Brain microvascular endothelial cell (primary cell): Measurements from ENCODE around the gene CBLB.
A peak's percentile ranks its signal among the peaks of the same experiment; 100 is the strongest.

Experiments used
- DNase-seq: peaks from one replicate; pipeline ENCODE4 v3.0.0-alpha.2; 2020
- H3K27ac ChIP-seq: fragments of 250-450 bp; sonication (Bioruptor Pico); 2 replicates; pipeline ENCODE4 v1.5.1; 2020; ENCODE audit warnings: mild to moderate bottlenecking, moderate library complexity
- H3K27me3 ChIP-seq: fragments of 250-450 bp; sonication (Bioruptor Pico); replicated peaks from 2 replicates; pipeline ENCODE4 v1.5.1; 2020; ENCODE audit warnings: mild to moderate bottlenecking
- H3K36me3 ChIP-seq: fragments of 250-450 bp; sonication (Bioruptor Pico); replicated peaks from 2 replicates; pipeline ENCODE4 v1.5.1; 2020; ENCODE audit warnings: mild to moderate bottlenecking
- H3K4me3 ChIP-seq: 2 replicates; pipeline ENCODE4 v1.5.1; 2011; ENCODE audit warnings: low read depth, mild to moderate bottlenecking, control low read depth, low read length, moderate library complexity
- in situ Hi-C: cut with HindIII; loops from 2 replicates; pipeline ENCODE4 v1.10.0; 2017; ENCODE audit warnings: low sequenced_read_pairs, low pct_ligation_motif_present
- TF ChIP-seq, protein P1 (sequence below): IDR thresholded peaks from 2 replicates; pipeline ENCODE4 v1.5.1; 2011; ENCODE audit warnings: low read depth, mild to moderate bottlenecking, moderate library complexity, low read length, control low read depth, inconsistent platforms; ENCODE audit errors: missing control alignments

The CBLB gene

GRCh38 chr3:105880681-105881290, 12.0 kb upstream of the CBLB start:
- DNase-seq = no peak
- TF ChIP-seq, protein P1, sequence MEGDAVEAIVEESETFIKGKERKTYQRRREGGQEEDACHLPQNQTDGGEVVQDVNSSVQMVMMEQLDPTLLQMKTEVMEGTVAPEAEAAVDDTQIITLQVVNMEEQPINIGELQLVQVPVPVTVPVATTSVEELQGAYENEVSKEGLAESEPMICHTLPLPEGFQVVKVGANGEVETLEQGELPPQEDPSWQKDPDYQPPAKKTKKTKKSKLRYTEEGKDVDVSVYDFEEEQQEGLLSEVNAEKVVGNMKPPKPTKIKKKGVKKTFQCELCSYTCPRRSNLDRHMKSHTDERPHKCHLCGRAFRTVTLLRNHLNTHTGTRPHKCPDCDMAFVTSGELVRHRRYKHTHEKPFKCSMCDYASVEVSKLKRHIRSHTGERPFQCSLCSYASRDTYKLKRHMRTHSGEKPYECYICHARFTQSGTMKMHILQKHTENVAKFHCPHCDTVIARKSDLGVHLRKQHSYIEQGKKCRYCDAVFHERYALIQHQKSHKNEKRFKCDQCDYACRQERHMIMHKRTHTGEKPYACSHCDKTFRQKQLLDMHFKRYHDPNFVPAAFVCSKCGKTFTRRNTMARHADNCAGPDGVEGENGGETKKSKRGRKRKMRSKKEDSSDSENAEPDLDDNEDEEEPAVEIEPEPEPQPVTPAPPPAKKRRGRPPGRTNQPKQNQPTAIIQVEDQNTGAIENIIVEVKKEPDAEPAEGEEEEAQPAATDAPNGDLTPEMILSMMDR = no peak
- in situ Hi-C loops = no loop called here
- Histone ChIP-seq H3K27me3 (no peaks in the 10 kb centered on the region), H3K27ac (no peak overlapping the region), H3K4me3 (no peak overlapping the region), H3K36me3 (no peaks in the 10 kb centered on the region)

- H3K27ac ChIP-seq = no peak overlapping the region
- in situ Hi-C loops = no loop called here
- TF ChIP-seq, protein P1 = no peak
- no peak for DNase-seq
- no peaks in the 10 kb centered on the region for H3K36me3 ChIP-seq
- H3K27me3 ChIP-seq = no peaks in the 10 kb centered on the region
- no peak overlapping the region for H3K4me3 ChIP-seq
These were observed 9.2 kb upstream of the CBLB start for GRCh38 chr3:105878061-105878460.

GRCh38 chr3:105877336-105877910, 8.6 kb upstream of the CBLB start:
- H3K36me3 ChIP-seq = no peaks in the 10 kb centered on the region
- TF ChIP-seq, protein P1 = no peak
- DNase-seq = no peak
- H3K4me3 ChIP-seq = no peak overlapping the region
- in situ Hi-C loops = no loop called here
- H3K27me3 ChIP-seq = no peaks in the 10 kb centered on the region
- H3K27ac ChIP-seq = no peak overlapping the region

DNA sequence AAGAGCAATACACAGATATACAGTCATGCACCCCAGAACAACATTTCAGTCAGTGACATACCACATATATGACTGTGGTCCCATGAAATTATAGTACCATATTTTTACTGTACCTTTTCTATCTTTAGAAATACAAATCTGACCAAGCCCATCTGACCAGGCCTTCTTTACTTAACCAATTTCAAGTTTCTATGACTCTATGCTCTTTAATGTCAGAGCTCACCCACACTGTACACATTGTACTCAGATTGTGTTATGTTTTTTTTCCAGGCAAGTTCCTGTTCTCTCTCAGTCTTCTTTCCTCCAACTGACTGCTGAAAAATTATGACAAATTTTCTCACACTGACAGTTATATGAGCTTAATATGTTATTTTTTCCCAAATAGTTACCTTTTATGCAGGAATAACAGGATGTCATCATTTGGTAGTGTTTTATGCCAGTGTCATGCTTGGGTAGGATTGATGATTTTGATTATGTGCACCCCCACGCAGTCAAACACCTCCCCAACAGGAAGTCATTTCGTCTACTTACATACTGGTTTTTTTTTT, 8.0 kb upstream of the CBLB start:
- no peaks in the 10 kb centered on the region for H3K27me3 ChIP-seq
- DNase-seq = no peak
- H3K36me3 ChIP-seq = no peaks in the 10 kb centered on the region
- in situ Hi-C loops = no loop called here
- no peak overlapping the region for H3K4me3 ChIP-seq
- TF ChIP-seq, protein P1 = no peak
- no peak overlapping the region for H3K27ac ChIP-seq

DNA sequence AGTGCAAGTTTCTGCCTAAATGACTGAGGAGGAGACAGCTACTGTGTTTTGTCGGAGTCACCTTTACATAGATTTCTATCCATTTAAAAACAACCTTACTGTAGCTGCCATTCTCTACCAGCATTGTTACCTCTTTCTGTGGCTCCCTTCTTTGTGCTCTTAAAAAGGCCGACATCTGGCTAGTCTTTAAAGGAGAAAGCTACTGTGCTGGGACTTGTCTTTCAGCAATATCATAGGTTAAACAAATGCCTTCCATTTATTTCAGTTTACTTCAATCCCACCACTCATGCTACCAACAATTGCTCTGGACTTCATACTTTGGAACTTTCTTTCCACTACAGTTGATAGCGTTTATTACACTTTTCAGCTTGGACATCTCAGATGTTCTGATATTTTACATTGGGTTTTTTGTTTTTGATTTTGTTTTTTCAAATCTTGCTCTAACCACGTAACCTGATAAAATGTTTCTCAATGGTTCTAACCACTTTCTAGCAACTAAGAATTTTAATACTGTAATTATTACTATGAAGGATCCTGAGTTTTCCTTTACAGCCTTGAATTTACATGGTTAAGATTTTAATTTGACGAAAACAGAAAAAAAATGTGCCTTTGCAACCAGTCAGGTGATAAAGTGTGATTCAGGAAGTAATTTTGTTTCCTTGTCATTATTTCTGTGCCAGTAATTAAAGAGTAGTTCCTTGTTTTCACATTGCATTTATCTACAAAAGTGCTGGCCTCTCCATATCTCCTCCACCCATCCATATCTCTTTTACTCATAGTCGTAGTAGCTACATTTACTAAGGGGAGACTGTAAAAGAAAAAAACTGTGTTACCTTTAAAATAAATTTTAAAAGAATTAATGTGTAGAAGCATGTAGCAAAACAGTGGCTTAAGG, 1.3 kb upstream of the CBLB start:
- Histone ChIP-seq H3K36me3 (no peaks in the 10 kb centered on the region), H3K4me3 (peak overlapping the region; percentile 87), H3K27me3 (no peaks in the 10 kb centered on the region), H3K27ac (peak overlapping the region; percentile 99)
- DNase-seq = no peak
- TF ChIP-seq, protein P1 = no peak
- in situ Hi-C loops = no loop called here
